ENCODE measurements around the gene ZNF445. TPM values are rescaled to one million over a fixed set of nuclear protein-coding genes. Genes with fewer than 3 reads are reported as not detected.

ZNF445 gene
- total RNA-seq: 10 to 100 TPM; 14.5 to 29.0 (median 21.4) TPM
- polyA plus RNA-seq: 1 to 10 TPM; 1.2 to 3.4 (median 1.2) TPM
- long read RNA-seq, donor 1: 0 reads
- long read RNA-seq, donor 2, full-length matches to known transcripts: 1 of 1 reads
- long read RNA-seq, donor 2, partial matches to known transcripts: 0 of 1 reads
- long read RNA-seq, donor 2, other reads (novel, unspliced or antisense): 0 of 1 reads

GRCh38 chr3:44477312-44478030 lies at the start of gene ZNF445:
ZNF445 (minus strand) TSS chr3:44477670; CDS start chr3:44455549, 22,121 bp downstream.
- intact Hi-C loops (cut with DNase I; ENCODE audit: low total_unique reads): no loop called here
- no peaks in the 10 kb centered on the region for H3K27me3 ChIP-seq (replicated peaks in 1 of 7)
- no peaks in the 10 kb centered on the region for H3K36me3 ChIP-seq
- no peaks in the 10 kb centered on the region for H3K9me3 ChIP-seq
- H3K4me1 ChIP-seq: peaks cover 16 to 44% (median 25%) of the 10 kb centered on the region in 6 donors
- peak within 1 kb of the TSS; percentile 48 to 88 (median 69) for H3K4me3 ChIP-seq
- H3K27ac ChIP-seq: peak within 1 kb of the TSS; percentile 32 to 90 (median 82)
- WGBS, 5 donors: 1% methylated on average over 28 to 69 of the region's 69 CpGs
- peak; percentile 85 to 88 (median 86) for TF ChIP-seq POLR2AphosphoS5 (IDR thresholded peaks at IDR 0.05)
- TF ChIP-seq CTCF (IDR thresholded peaks at IDR 0.05 in 8 of 11, conservative IDR thresholded peaks at IDR 0.05 in 3 of 11): no peak
- no peak for TF ChIP-seq POLR2A (IDR thresholded peaks at IDR 0.05)
- peak; percentile 96 for DNase-seq

- H3K9me3 ChIP-seq: no peaks in the 10 kb centered on the region
- 78 to 93% (median 81%) methylated on average over 5 of the region's 5 CpGs for WGBS, 5 donors
- peaks cover 0 to 58% (median 0%) of the 10 kb centered on the region in 7 donors for H3K27me3 ChIP-seq (replicated peaks in 1 of 7)
- H3K27ac ChIP-seq: no peak overlapping the region
- H3K36me3 ChIP-seq: no peaks in the 10 kb centered on the region
- TF ChIP-seq CTCF (IDR thresholded peaks at IDR 0.05 in 8 of 11, conservative IDR thresholded peaks at IDR 0.05 in 3 of 11) (no peak), POLR2A (IDR thresholded peaks at IDR 0.05) (no peak), POLR2AphosphoS5 (IDR thresholded peaks at IDR 0.05) (no peak)
- no peaks in the 10 kb centered on the region for H3K4me1 ChIP-seq
- DNase-seq: no peak
- intact Hi-C loops (cut with DNase I; ENCODE audit: low total_unique reads): no loop called here
- no peak overlapping the region for H3K4me3 ChIP-seq
These were observed 47.6 kb upstream of the ZNF445 start for GRCh38 chr3:44525060-44525459.

- Histone ChIP-seq H3K4me1 (peaks cover 0 to 12% (median 2%) of the 10 kb centered on the region in 6 donors), H3K27ac (no peak overlapping the region), H3K36me3 (no peaks in the 10 kb centered on the region), H3K4me3 (no peak overlapping the region), H3K27me3 (replicated peaks in 1 of 7) (peaks cover 0 to 45% (median 0%) of the 10 kb centered on the region in 7 donors), H3K9me3 (no peaks in the 10 kb centered on the region)
- no peak for DNase-seq
- WGBS, 5 donors: 41 to 77% (median 54%) methylated on average over 7 of the region's 7 CpGs
- no peak for TF ChIP-seq POLR2AphosphoS5 (IDR thresholded peaks at IDR 0.05)
- TF ChIP-seq POLR2A (IDR thresholded peaks at IDR 0.05): no peak
- intact Hi-C loops (cut with DNase I; ENCODE audit: low total_unique reads): no loop called here
These were observed 45.0 kb upstream of the ZNF445 start for GRCh38 chr3:44522494-44522933.

GRCh38 chr3:44521721-44522120 lies 44.3 kb upstream of the ZNF445 start:
- no peak for DNase-seq
- Histone ChIP-seq H3K4me1 (peaks cover 0 to 12% (median 2%) of the 10 kb centered on the region in 6 donors), H3K27me3 (replicated peaks in 1 of 7) (peaks cover 0 to 37% (median 0%) of the 10 kb centered on the region in 7 donors), H3K27ac (no peak overlapping the region), H3K4me3 (no peak overlapping the region), H3K9me3 (no peaks in the 10 kb centered on the region), H3K36me3 (no peaks in the 10 kb centered on the region)
- intact Hi-C loops (cut with DNase I; ENCODE audit: low total_unique reads): no loop called here
- WGBS, 5 donors: 92 to 100% (median 94%) methylated on average over 3 of the region's 3 CpGs
- TF ChIP-seq POLR2AphosphoS5 (IDR thresholded peaks at IDR 0.05) (no peak), CTCF (IDR thresholded peaks at IDR 0.05 in 8 of 11, conservative IDR thresholded peaks at IDR 0.05 in 3 of 11) (no peak), POLR2A (IDR thresholded peaks at IDR 0.05) (no peak)
